ENCODE measurements around the gene LAMA2. TPM values are rescaled to one million over a fixed set of nuclear protein-coding genes. Genes with fewer than 3 reads are reported as not detected.
A peak's percentile ranks its signal among the peaks of the same experiment; 100 is the strongest.

Gene LAMA2
- total RNA-seq, 4 donors from 2014 or later = 15.1 to 27.3 (median 25.0) TPM

GRCh38 chr6:129370268-129370916, 487.5 kb downstream of the LAMA2 start:
- H3K9me3 ChIP-seq = no peaks in the 10 kb centered on the region
- H3K4me1 ChIP-seq = peaks cover 3% of the 10 kb centered on the region
- H3K27me3 ChIP-seq = no peaks in the 10 kb centered on the region
- H3K27ac ChIP-seq = no peak overlapping the region
- no peaks in the 10 kb centered on the region for H3K36me3 ChIP-seq
- TF ChIP-seq CTCF (IDR thresholded peaks at IDR 0.05) = peak; percentile 28 to 55
- TF ChIP-seq POLR2A (IDR thresholded peaks at IDR 0.05) = no peak
- WGBS = 11% methylated on average over 9 of the region's 9 CpGs
- H3K4me3 ChIP-seq = no peak overlapping the region
- DNase-seq (ENCODE audit: low spot score in 2 of 2) = no peak

- Histone ChIP-seq H3K36me3 (no peaks in the 10 kb centered on the region), H3K27ac (no peak overlapping the region), H3K9me3 (no peaks in the 10 kb centered on the region), H3K4me1 (no peaks in the 10 kb centered on the region), H3K4me3 (no peak overlapping the region), H3K27me3 (no peaks in the 10 kb centered on the region)
- no peak for DNase-seq (ENCODE audit: low spot score in 2 of 2)
- TF ChIP-seq EP300 (IDR thresholded peaks at IDR 0.05) = no peak
- TF ChIP-seq POLR2A (IDR thresholded peaks at IDR 0.05) = no peak
- TF ChIP-seq CTCF (IDR thresholded peaks at IDR 0.05) = no peak
- no peak for TF ChIP-seq POLR2AphosphoS5 (IDR thresholded peaks at IDR 0.05)
- WGBS = 51% methylated on average over 2 of the region's 2 CpGs
Observed at GRCh38 chr6:129381885-129382284, 498.9 kb downstream of the LAMA2 start.

GRCh38 chr6:129382916-129383315, 500.0 kb downstream of the LAMA2 start:
- no peak for TF ChIP-seq POLR2AphosphoS5 (IDR thresholded peaks at IDR 0.05)
- TF ChIP-seq POLR2A (IDR thresholded peaks at IDR 0.05) = no peak
- no peak for TF ChIP-seq EP300 (IDR thresholded peaks at IDR 0.05)
- no peak for TF ChIP-seq CTCF (IDR thresholded peaks at IDR 0.05)
- Histone ChIP-seq H3K27me3 (no peaks in the 10 kb centered on the region), H3K9me3 (no peaks in the 10 kb centered on the region), H3K27ac (no peak overlapping the region), H3K4me1 (no peaks in the 10 kb centered on the region), H3K4me3 (no peak overlapping the region), H3K36me3 (no peaks in the 10 kb centered on the region)
- no peak for DNase-seq (ENCODE audit: low spot score in 2 of 2)
- WGBS = 94% methylated on average over 7 of the region's 7 CpGs

GRCh38 chr6:129385117-129385516, 502.2 kb downstream of the LAMA2 start:
- WGBS = 96% methylated on average over 1 of the region's 1 CpG
- TF ChIP-seq EP300 (IDR thresholded peaks at IDR 0.05) (no peak), POLR2AphosphoS5 (IDR thresholded peaks at IDR 0.05) (no peak), CTCF (IDR thresholded peaks at IDR 0.05) (no peak), POLR2A (IDR thresholded peaks at IDR 0.05) (no peak)
- H3K4me3 ChIP-seq = no peak overlapping the region

GRCh38 chr6:129390900-129391299, 508.0 kb downstream of the LAMA2 start:
- H3K27ac ChIP-seq = no peak overlapping the region
- no peaks in the 10 kb centered on the region for H3K4me1 ChIP-seq
- H3K36me3 ChIP-seq = no peaks in the 10 kb centered on the region
- H3K27me3 ChIP-seq = no peaks in the 10 kb centered on the region
- DNase-seq (ENCODE audit: low spot score in 2 of 2) = no peak
- 90% methylated on average over 2 of the region's 2 CpGs for WGBS
- H3K9me3 ChIP-seq = no peaks in the 10 kb centered on the region
- no peak overlapping the region for H3K4me3 ChIP-seq
- TF ChIP-seq POLR2A (IDR thresholded peaks at IDR 0.05) = no peak
- no peak for TF ChIP-seq EP300 (IDR thresholded peaks at IDR 0.05)
- TF ChIP-seq POLR2AphosphoS5 (IDR thresholded peaks at IDR 0.05) = no peak
- TF ChIP-seq CTCF (IDR thresholded peaks at IDR 0.05) = no peak

More at GRCh38 chr6:129385117-129385516, 502.2 kb downstream of the LAMA2 start:
- no peak for DNase-seq (ENCODE audit: low spot score in 2 of 2)
- Histone ChIP-seq H3K4me1 (no peaks in the 10 kb centered on the region), H3K36me3 (no peaks in the 10 kb centered on the region), H3K27ac (no peak overlapping the region), H3K9me3 (no peaks in the 10 kb centered on the region), H3K27me3 (no peaks in the 10 kb centered on the region)

All from suprapubic skin (tissue), 4 donors.